ENCODE measurements around the gene BUD31.

BUD31 gene

DNA sequence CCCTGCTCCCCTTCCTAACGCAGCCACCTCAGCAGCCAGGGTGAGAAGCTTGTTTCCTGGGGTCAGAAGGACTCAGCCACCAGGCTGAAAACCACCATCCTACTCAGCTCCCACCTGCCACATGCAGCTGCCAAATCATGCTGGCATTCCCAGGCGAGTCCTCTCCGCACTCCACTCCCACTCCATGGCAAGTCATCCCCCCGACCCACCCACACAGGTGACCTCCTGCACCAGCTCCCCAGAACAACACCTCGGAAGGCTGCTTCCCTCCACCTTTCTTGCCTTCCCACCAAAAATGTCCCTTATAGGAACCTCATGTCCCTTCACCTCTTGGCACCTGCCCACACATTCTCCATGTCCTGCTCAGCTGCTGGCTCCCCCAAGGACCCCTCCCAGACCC is 5.0 kb upstream of the BUD31 start:
- H3K9me3 ChIP-seq (ENCODE audit: insufficient read depth, low read length), result no peaks in the 10 kb centered on the region
- H3K36me3 ChIP-seq (ENCODE audit: insufficient read depth, insufficient read length, low read length), result peaks cover 72% of the 10 kb centered on the region
- no peak overlapping the region for H3K9ac ChIP-seq (ENCODE audit: insufficient read length, low read depth)
- H3K27me3 ChIP-seq (ENCODE audit: insufficient read depth, insufficient read length), result no peaks in the 10 kb centered on the region
- no peak for DNase-seq (ENCODE audit: low read depth, low spot score)
- peaks cover 4% of the 10 kb centered on the region for H3K4me1 ChIP-seq (ENCODE audit: insufficient read depth, insufficient read length)
- H3K4me3 ChIP-seq (ENCODE audit: insufficient read length, low read depth), result no peak overlapping the region
- TF ChIP-seq ZNF274 (IDR thresholded peaks at IDR 0.05; ENCODE audit: low read depth, low read length), result no peak
- TF ChIP-seq SUZ12 (IDR thresholded peaks at IDR 0.05; ENCODE audit: extremely low read depth, insufficient read depth, insufficient read length), result no peak
- TF ChIP-seq YY1 (IDR thresholded peaks at IDR 0.05; ENCODE audit: insufficient read depth, insufficient read length), result no peak

DNA sequence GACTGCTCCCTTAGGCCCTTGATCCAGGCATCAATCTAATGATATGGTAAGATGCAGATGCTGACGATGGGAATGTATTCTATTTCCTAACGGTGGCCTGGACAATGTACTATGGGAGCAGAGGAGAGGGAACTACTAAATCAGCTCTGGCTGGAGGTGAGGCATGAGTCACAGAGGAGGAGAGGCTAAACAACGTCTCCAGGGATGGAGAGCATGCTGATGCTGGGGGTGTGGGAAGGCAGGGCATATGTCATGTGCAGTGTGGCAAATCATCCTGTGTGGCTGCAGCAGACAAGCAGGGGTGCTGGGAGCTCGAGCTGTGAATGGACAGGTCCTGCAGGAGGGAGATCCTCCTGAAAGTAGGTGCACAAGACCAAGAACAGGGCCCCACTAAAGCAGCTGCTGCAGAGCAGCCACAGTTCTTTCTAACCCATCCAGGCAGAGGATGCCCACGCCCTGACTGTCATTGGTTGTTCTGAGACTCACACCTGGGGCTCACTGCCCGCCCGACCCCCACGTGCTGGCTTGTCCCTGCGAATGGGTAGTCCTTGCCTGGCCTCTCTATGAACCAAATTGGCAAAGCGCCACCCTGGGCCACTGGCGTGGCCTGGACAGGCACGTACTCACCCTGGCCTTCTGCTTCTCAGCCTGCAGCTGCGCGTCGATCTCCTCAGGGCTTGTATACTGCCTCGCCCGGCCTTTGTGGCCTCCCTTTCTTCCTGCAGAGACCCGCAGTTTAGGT is 4.4 kb upstream of the BUD31 start:
- DNase-seq (ENCODE audit: low read depth, low spot score), result no peak
- no peaks in the 10 kb centered on the region for H3K9me3 ChIP-seq (ENCODE audit: insufficient read depth, low read length)
- H3K27me3 ChIP-seq (ENCODE audit: insufficient read depth, insufficient read length), result no peaks in the 10 kb centered on the region
- no peak for TF ChIP-seq SUZ12 (IDR thresholded peaks at IDR 0.05; ENCODE audit: extremely low read depth, insufficient read depth, insufficient read length)
- no peak for TF ChIP-seq YY1 (IDR thresholded peaks at IDR 0.05; ENCODE audit: insufficient read depth, insufficient read length)
- TF ChIP-seq ZNF274 (IDR thresholded peaks at IDR 0.05; ENCODE audit: low read depth, low read length), result no peak
- peak overlapping the region; percentile 2 for H3K9ac ChIP-seq (ENCODE audit: insufficient read length, low read depth)
- peaks cover 66% of the 10 kb centered on the region for H3K36me3 ChIP-seq (ENCODE audit: insufficient read depth, insufficient read length, low read length)
- H3K4me1 ChIP-seq (ENCODE audit: insufficient read depth, insufficient read length), result peaks cover 4% of the 10 kb centered on the region
- H3K4me3 ChIP-seq (ENCODE audit: insufficient read length, low read depth), result no peak overlapping the region

DNA sequence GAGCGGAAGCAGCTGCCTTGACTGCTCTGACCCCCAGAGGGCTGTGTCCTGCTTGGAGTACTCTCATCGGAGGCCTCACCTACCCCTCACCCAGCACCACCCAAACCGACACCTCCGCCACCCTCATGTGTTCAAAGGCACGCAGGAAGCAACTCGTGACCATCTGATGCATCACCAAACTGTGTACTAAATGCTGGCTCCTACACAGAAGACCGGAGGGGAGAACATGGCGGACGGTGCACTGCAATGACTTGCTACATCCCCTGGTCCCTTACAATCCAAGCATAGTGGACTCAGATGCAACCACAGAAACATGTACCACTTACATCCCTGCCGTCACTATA is 3.8 kb upstream of the BUD31 start:
- Histone ChIP-seq H3K27me3 (ENCODE audit: insufficient read depth, insufficient read length) (no peaks in the 10 kb centered on the region), H3K4me3 (ENCODE audit: insufficient read length, low read depth) (no peak overlapping the region), H3K4me1 (ENCODE audit: insufficient read depth, insufficient read length) (peaks cover 4% of the 10 kb centered on the region), H3K36me3 (ENCODE audit: insufficient read depth, insufficient read length, low read length) (peaks cover 62% of the 10 kb centered on the region), H3K9me3 (ENCODE audit: insufficient read depth, low read length) (no peaks in the 10 kb centered on the region), H3K9ac (ENCODE audit: insufficient read length, low read depth) (peak overlapping the region; percentile 2)
- no peak for TF ChIP-seq YY1 (IDR thresholded peaks at IDR 0.05; ENCODE audit: insufficient read depth, insufficient read length)
- no peak for TF ChIP-seq SUZ12 (IDR thresholded peaks at IDR 0.05; ENCODE audit: extremely low read depth, insufficient read depth, insufficient read length)
- no peak for TF ChIP-seq ZNF274 (IDR thresholded peaks at IDR 0.05; ENCODE audit: low read depth, low read length)
- DNase-seq (ENCODE audit: low read depth, low spot score), result no peak

DNA sequence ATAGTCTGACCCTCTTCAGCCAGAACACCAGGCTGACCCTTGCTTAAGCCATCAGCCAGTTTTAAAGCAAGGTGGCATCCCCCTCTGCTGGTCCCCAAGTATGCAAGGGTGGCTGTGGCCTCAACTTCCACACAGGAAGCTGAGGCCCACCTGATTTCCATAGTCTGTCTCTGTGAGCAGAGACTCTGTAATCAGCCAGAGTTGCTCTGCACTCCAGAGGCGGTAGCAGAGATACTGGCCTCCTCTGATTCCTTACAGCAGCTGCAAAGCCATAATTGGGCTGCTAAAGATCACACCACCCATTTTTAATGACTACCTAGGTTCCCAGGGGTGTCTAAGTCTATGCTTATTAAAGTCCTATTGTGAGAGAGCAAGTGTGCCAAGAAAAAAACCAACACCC is 2.2 kb upstream of the BUD31 start:
- DNase-seq (ENCODE audit: low read depth, low spot score), result no peak
- H3K9me3 ChIP-seq (ENCODE audit: insufficient read depth, low read length), result no peaks in the 10 kb centered on the region
- H3K36me3 ChIP-seq (ENCODE audit: insufficient read depth, insufficient read length, low read length), result peaks cover 62% of the 10 kb centered on the region
- H3K27me3 ChIP-seq (ENCODE audit: insufficient read depth, insufficient read length), result no peaks in the 10 kb centered on the region
- no peak for TF ChIP-seq YY1 (IDR thresholded peaks at IDR 0.05; ENCODE audit: insufficient read depth, insufficient read length)
- no peak for TF ChIP-seq SUZ12 (IDR thresholded peaks at IDR 0.05; ENCODE audit: extremely low read depth, insufficient read depth, insufficient read length)
- TF ChIP-seq ZNF274 (IDR thresholded peaks at IDR 0.05; ENCODE audit: low read depth, low read length), result no peak
- H3K9ac ChIP-seq (ENCODE audit: insufficient read length, low read depth), result peak overlapping the region; percentile 23
- no peak overlapping the region for H3K4me3 ChIP-seq (ENCODE audit: insufficient read length, low read depth)
- H3K4me1 ChIP-seq (ENCODE audit: insufficient read depth, insufficient read length), result peaks cover 4% of the 10 kb centered on the region

DNA sequence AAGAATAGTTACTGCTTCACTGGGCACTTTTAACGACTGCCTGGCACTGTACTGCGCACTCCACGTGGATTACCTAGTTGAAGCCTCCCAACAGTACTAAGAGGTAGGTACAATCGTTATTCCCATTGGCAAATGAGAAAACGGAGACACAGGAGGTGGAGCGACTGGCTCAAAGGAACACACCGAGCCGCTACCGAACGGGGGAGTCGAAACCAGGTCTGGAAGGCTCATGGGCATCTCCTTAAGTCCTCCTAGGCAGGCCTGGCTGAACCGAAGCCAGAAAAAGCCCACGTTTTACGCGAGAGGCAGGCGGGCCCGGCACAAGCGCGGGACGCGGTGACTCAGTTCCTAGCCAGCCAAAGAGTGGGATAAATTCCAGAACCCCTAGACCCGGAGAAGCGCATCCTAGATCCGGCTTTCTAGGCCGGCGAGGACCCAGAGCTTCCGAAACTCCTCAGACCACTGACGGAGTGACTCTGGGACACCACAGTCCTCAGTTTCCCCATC is 844 bp upstream of the BUD31 start:
- H3K4me1 ChIP-seq (ENCODE audit: insufficient read depth, insufficient read length), result peaks cover 4% of the 10 kb centered on the region
- H3K9me3 ChIP-seq (ENCODE audit: insufficient read depth, low read length), result no peaks in the 10 kb centered on the region
- peaks cover 60% of the 10 kb centered on the region for H3K36me3 ChIP-seq (ENCODE audit: insufficient read depth, insufficient read length, low read length)
- peak overlapping the region; percentile 98 for H3K4me3 ChIP-seq (ENCODE audit: insufficient read length, low read depth)
- TF ChIP-seq SUZ12 (IDR thresholded peaks at IDR 0.05; ENCODE audit: extremely low read depth, insufficient read depth, insufficient read length) (no peak), YY1 (IDR thresholded peaks at IDR 0.05; ENCODE audit: insufficient read depth, insufficient read length) (no peak), ZNF274 (IDR thresholded peaks at IDR 0.05; ENCODE audit: low read depth, low read length) (no peak)
- DNase-seq (ENCODE audit: low read depth, low spot score), result no peak
- H3K9ac ChIP-seq (ENCODE audit: insufficient read length, low read depth), result peak overlapping the region; percentile 97
- H3K27me3 ChIP-seq (ENCODE audit: insufficient read depth, insufficient read length), result no peaks in the 10 kb centered on the region

DNA sequence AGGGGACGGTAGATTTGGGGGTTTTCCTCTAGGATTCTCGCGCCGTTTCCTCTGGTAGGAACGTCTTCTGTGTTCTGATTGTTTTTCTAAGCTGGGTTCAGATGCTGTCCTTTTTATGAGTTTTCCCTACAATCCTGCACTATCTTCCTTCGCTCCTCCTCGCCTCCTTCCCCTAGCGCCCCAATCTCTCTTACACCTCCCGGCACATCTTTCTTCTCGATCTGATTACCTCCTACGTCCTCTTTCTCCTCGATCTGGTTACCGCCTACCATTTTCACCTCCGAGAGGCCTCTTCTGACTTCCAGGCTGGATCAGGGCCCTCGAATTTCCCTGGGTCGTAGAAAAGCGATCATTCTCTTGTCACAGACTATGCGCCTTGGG is 413 bp downstream of the BUD31 start:
- no peaks in the 10 kb centered on the region for H3K27me3 ChIP-seq (ENCODE audit: insufficient read depth, insufficient read length)
- no peak for TF ChIP-seq ZNF274 (IDR thresholded peaks at IDR 0.05; ENCODE audit: low read depth, low read length)
- no peak for TF ChIP-seq YY1 (IDR thresholded peaks at IDR 0.05; ENCODE audit: insufficient read depth, insufficient read length)
- no peak for TF ChIP-seq SUZ12 (IDR thresholded peaks at IDR 0.05; ENCODE audit: extremely low read depth, insufficient read depth, insufficient read length)
- H3K9ac ChIP-seq (ENCODE audit: insufficient read length, low read depth), result peak overlapping the region; percentile 97
- peaks cover 60% of the 10 kb centered on the region for H3K36me3 ChIP-seq (ENCODE audit: insufficient read depth, insufficient read length, low read length)
- H3K9me3 ChIP-seq (ENCODE audit: insufficient read depth, low read length), result no peaks in the 10 kb centered on the region
- no peak for DNase-seq (ENCODE audit: low read depth, low spot score)
- peaks cover 4% of the 10 kb centered on the region for H3K4me1 ChIP-seq (ENCODE audit: insufficient read depth, insufficient read length)
- H3K4me3 ChIP-seq (ENCODE audit: insufficient read length, low read depth), result peak overlapping the region; percentile 98

DNA sequence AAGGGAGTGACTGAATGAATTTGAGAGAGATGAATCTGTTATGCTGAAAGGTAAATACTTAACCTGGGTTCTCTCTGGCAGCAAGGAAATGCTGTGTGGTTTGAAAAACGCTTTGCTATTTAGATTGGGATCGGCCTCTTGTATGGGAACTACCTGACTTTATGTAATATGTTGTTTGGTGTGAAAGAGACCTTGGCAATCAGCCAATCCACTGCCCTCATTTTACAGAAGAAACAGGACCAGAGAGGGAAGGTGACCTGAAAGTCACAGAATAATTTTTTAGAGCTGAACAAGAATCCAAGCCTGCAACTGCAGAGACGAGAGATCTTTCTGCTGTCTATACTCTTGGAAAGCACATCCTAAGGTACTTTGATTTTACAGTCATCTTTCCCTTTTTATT is 1.0 kb downstream of the BUD31 start:
- no peak for TF ChIP-seq YY1 (IDR thresholded peaks at IDR 0.05; ENCODE audit: insufficient read depth, insufficient read length)
- TF ChIP-seq ZNF274 (IDR thresholded peaks at IDR 0.05; ENCODE audit: low read depth, low read length), result no peak
- TF ChIP-seq SUZ12 (IDR thresholded peaks at IDR 0.05; ENCODE audit: extremely low read depth, insufficient read depth, insufficient read length), result no peak
- DNase-seq (ENCODE audit: low read depth, low spot score), result no peak
- peaks cover 60% of the 10 kb centered on the region for H3K36me3 ChIP-seq (ENCODE audit: insufficient read depth, insufficient read length, low read length)
- H3K9ac ChIP-seq (ENCODE audit: insufficient read length, low read depth), result peak overlapping the region; percentile 97
- peak overlapping the region; percentile 98 for H3K4me3 ChIP-seq (ENCODE audit: insufficient read length, low read depth)
- H3K4me1 ChIP-seq (ENCODE audit: insufficient read depth, insufficient read length), result peaks cover 4% of the 10 kb centered on the region
- H3K27me3 ChIP-seq (ENCODE audit: insufficient read depth, insufficient read length), result no peaks in the 10 kb centered on the region
- no peaks in the 10 kb centered on the region for H3K9me3 ChIP-seq (ENCODE audit: insufficient read depth, low read length)

All from NT2/D1 (cell line).